Body of pancreas (tissue), 4 donors: Measurements from ENCODE around the gene DSG1. TPM values are rescaled to one million over a fixed set of nuclear protein-coding genes. Genes with fewer than 3 reads are reported as not detected.

Experiments
- ATAC-seq: fragments of 150-250 bp; one replicate; pipeline ENCODE4 v1.9.1; 2016
- DNase-seq, 4 donors: peaks; one replicate each; pipeline ENCODE4 v3.0.0-alpha.2; 2019
- H3K27ac ChIP-seq, 4 donors: fragments of 200-600 bp; sonication (generic); 1 replicate in 3 of 4; 2 replicates in 1 of 4; pipeline versions ENCODE4 v1.5.1 to v1.6.1; 2016 to 2019; ENCODE audit warnings: mild to moderate bottlenecking in 1 of 4, mixed read lengths in 1 of 4, moderate library complexity in 1 of 4
- H3K27me3 ChIP-seq, 2 donors: fragments of 200-600 bp; sonication (generic); one replicate each; pipeline ENCODE4 v1.6.0; 2016; ENCODE audit warnings: mild to moderate bottlenecking in 1 of 2
- H3K36me3 ChIP-seq, 2 donors: fragments of 200-600 bp; sonication (generic); replicated peaks in 1 of 2; 2 replicates each; pipeline ENCODE4 v1.5.1; 2016; ENCODE audit warnings: low read depth in 2 of 2; ENCODE audit not compliant: insufficient read depth in 1 of 2
- H3K4me1 ChIP-seq: fragments of 200-600 bp; sonication (generic); one replicate; pipeline ENCODE4 v1.6.0; 2016
- H3K4me3 ChIP-seq, 2 donors: fragments of 200-600 bp; sonication (generic); 1 replicate in 1 of 2; 2 replicates in 1 of 2; pipeline ENCODE4 v1.5.1; 2016 to 2019
- H3K9me3 ChIP-seq, 3 donors: fragments of 200-600 bp; sonication (generic); 1 replicate in 2 of 3; 2 replicates in 1 of 3; pipeline ENCODE4 v1.5.1; 2016
- POLR2A ChIP-seq, 3 donors: fragments of 450-650 bp; IDR thresholded peaks; one replicate each; pipeline ENCODE4 v1.6.1; 2016; ENCODE audit warnings: antibody characterized with exemption in 3 of 3, mild to moderate bottlenecking in 2 of 3
- WGBS, 2 donors: methylation state at CpG; one replicate each; pipeline ENCODE4 v1.1.5; 2017; 5-methylcytosine and 5-hydroxymethylcytosine counted together
- intact Hi-C: fragments of 100-400 bp; cut with DNase I; formaldehyde crosslinking; loops from one replicate; pipeline ENCODE4 v1.15.1; 2023
- small RNA-seq: library from RNA; depleted of rRNA; stranded (forward); fragments of <200 nt; gene quantifications from one replicate; pipeline ENCODE3, GENCODE V24; 2016
- total RNA-seq, 2 donors: library from RNA; depleted of rRNA; stranded (reverse); fragments of >200 nt; gene quantifications; one replicate each; pipeline ENCODE4 v1.1.0, GENCODE V29; 2016
- TF ChIP-seq, protein P1 (sequence below), 7 experiments: fragments of 450-650 bp in 4 of 7; fragments of 200-600 bp in 3 of 7; sonication (generic) in 3 of 7; IDR thresholded peaks; one replicate each; pipeline ENCODE4 v1.5.1; 2016 to 2019; ENCODE audit warnings: antibody characterized with exemption in 7 of 7

The DSG1 gene
- total RNA-seq, 2 donors from 2014 or later, result under 0.01 TPM; not detected in 1

DNA sequence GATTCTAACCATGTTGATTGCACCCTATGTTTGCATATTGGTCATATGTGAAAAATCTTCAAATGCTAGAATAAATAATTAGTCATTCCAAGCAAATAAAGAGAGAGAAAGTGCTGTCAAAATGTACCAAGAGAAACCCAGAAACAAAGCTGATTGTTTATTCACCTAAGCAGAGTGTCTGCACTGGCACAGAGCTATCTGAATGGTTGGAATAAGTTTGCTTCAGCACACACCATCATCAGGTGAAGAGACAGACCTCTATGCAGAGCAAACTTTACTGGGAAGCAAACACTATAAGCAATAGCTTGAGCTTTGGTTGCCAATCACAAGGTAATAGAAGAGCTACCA is 84.0 kb downstream of the DSG1 start:
- no peaks in the 10 kb centered on the region for H3K9me3 ChIP-seq
- ATAC-seq, result peak; percentile 33
- H3K36me3 ChIP-seq, result no peaks in the 10 kb centered on the region
- no peaks in the 10 kb centered on the region for H3K27me3 ChIP-seq
- DNase-seq, result no peak
- intact Hi-C loops, result no loop called here
- H3K4me3 ChIP-seq, result no peak overlapping the region
- H3K4me1 ChIP-seq, result peaks cover 16% of the 10 kb centered on the region
- no peak for TF ChIP-seq POLR2A (IDR thresholded peaks at IDR 0.05)
- peak overlapping the region in 2 of 4 donors; percentile 10 to 32 for H3K27ac ChIP-seq

DNA sequence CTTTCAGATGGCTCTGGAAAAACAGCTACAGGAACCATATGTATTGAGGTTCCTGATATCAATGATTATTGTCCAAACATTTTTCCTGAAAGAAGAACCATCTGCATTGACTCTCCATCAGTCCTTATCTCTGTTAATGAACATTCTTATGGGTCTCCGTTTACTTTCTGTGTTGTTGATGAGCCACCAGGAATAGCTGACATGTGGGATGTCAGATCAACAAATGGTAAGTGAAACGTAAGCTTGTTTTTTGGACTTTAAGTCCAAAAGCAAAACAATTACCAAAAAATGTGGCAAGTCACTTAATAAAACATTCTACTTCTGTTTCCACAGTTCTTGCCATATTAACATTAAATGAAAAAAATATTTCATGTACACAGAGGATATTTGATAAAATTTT is 85.4 kb downstream of the DSG1 start:
- intact Hi-C loops, result no loop called here
- TF ChIP-seq POLR2A (IDR thresholded peaks at IDR 0.05), result no peak
- TF ChIP-seq, protein P1, sequence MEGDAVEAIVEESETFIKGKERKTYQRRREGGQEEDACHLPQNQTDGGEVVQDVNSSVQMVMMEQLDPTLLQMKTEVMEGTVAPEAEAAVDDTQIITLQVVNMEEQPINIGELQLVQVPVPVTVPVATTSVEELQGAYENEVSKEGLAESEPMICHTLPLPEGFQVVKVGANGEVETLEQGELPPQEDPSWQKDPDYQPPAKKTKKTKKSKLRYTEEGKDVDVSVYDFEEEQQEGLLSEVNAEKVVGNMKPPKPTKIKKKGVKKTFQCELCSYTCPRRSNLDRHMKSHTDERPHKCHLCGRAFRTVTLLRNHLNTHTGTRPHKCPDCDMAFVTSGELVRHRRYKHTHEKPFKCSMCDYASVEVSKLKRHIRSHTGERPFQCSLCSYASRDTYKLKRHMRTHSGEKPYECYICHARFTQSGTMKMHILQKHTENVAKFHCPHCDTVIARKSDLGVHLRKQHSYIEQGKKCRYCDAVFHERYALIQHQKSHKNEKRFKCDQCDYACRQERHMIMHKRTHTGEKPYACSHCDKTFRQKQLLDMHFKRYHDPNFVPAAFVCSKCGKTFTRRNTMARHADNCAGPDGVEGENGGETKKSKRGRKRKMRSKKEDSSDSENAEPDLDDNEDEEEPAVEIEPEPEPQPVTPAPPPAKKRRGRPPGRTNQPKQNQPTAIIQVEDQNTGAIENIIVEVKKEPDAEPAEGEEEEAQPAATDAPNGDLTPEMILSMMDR (IDR thresholded peaks at IDR 0.05), result no peak
- ATAC-seq, result no peak

More for the DNA sequence above, 85.4 kb downstream of the DSG1 start:
- Histone ChIP-seq H3K27me3 (no peaks in the 10 kb centered on the region), H3K36me3 (no peaks in the 10 kb centered on the region), H3K4me3 (no peak overlapping the region), H3K27ac (no peak overlapping the region), H3K4me1 (peaks cover 16% of the 10 kb centered on the region), H3K9me3 (no peaks in the 10 kb centered on the region)
- WGBS, 2 donors, result 51 to 55% methylated on average over 2 of the region's 2 CpGs
- no peak for DNase-seq

Small RNAs within 50 kb of the gene (small RNA-seq; reads per million reads assigned to genes)
- not detected for gene RF00019
- gene RNU6-167P, result not detected

Other genes starting within 250 kb of the DSG1 start
- gene DSC2, start 215.7 kb upstream of the DSG1 start, total RNA-seq, result 1 to 10 TPM; 8.9 to 9.3 TPM
- not detected for gene DSC1, start 155.3 kb upstream of the DSG1 start, total RNA-seq
- gene DSG4, start 58.6 kb downstream of the DSG1 start, total RNA-seq, result not detected
- gene DSG3, start 129.6 kb downstream of the DSG1 start, total RNA-seq, result not detected
- gene DSG2, start 180.0 kb downstream of the DSG1 start, total RNA-seq, result 10 to 100 TPM; 19.1 to 34.0 TPM